Activated T-cell treated with anti-CD3 and anti-CD28 coated beads for 1 hour (primary cell): Measurements from ENCODE around the gene SMIM38.
A peak's percentile ranks its signal among the peaks of the same experiment; 100 is the strongest.
"Not testable (repeated sequence)": the region's sequence is repeated elsewhere in the genome, so short reads cannot be mapped to it uniquely, and the experiment has no call there.

Experiments
- DNase-seq: peaks from one replicate; pipeline ENCODE4 v3.0.0-alpha.2; 2020; ENCODE audit warnings: low read depth

Gene SMIM38

DNA sequence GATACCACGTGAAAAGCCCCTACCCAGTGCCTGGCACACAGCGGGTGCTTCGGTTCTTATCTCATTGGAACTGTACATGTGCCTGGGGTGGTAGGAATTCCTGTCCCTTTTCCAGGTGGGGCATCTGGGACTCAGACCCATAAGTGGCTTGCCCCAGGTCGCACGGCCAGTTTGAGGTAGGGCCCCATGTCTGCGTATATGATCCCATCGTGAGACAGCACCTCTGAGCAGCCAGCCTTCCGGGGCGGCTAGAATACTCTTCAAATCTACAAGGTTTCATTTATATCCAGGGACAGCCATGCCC lies 33.5 kb upstream of the SMIM38 start:
- no peak for DNase-seq

DNA sequence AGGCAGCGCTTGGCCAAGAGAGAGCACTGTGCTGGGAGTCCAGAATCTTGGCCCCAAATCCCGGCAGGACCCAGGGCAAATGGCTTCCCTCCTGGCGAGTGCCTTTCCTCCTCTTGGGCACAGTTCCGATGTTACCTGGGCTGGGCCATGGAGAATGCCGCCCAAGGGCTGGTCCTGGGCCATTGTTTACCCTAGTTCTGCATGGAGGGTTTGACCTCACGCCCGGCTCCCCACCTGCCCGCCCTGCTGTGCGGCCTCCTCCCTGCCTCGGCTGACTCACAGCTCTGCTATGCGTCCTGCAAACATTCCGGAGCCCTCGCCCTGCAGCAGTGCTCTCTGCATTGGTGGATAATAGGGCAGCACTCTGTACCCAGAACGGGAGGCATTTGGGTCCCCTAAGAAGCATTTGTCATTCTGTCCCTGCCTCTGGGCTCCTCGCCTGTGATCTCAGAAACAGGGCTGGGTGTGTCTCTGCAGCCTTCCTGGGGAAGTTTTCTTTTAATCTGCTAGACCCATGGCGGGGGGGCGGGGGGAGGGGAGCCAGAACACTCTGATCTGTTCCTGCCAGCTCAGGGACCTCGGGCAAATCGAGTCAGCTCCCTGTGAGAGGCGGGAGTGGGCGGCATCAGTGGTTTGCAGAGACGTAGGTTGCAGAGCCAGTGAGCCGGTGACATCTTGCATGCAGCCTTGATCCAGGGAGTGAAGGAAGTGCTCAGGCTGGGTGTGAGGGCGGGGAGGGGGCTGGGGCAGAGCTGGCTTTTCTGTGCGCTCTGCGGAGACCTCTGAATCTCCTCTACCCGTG lies 32.9 kb upstream of the SMIM38 start:
- peak; percentile 17 for DNase-seq

DNA sequence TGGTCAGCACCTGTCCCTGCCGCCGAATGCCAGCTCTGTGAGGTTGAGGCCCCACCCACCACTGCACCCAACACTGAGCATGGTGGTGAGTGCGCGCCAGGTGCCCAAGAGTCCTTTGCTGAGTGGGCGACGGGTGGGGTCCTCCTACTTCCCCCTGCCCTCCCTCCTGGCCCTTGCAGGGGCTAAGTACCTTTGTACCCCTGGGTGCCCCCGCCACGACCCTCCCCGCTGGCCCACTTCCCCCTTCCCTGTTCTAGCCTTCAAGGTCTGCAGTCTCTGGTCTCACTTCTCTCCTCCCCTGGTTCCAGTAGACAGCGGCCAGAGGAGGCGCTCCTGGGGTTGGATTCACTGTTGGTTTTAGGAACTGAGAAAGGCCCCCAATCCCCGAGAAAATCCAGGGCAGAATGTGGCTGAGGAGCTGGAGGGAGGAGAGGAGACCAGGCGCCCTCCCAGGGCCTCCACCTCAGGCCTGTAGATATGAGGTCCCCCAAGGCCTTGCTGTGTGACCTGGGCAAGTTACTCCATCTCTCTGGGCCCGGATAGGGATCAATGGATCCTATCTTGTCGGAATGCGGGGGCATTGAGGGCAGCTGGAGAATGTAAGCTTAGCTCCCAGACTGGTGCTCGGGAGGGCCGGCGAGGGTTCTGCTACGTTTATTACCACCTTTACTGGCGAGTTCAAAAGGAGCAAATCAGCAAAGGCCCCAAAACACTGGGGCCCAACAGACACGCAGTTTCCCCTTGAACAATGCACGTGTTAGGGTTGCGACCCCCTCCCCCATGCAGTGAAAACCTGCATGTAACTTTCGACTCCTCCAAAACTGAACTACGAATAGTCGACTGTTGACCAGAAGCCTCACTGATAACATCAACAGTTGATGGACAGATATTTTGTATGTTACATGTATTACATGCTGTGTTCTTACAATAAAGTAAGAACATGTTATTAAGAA lies 31.9 kb upstream of the SMIM38 start:
- no peak for DNase-seq

DNA sequence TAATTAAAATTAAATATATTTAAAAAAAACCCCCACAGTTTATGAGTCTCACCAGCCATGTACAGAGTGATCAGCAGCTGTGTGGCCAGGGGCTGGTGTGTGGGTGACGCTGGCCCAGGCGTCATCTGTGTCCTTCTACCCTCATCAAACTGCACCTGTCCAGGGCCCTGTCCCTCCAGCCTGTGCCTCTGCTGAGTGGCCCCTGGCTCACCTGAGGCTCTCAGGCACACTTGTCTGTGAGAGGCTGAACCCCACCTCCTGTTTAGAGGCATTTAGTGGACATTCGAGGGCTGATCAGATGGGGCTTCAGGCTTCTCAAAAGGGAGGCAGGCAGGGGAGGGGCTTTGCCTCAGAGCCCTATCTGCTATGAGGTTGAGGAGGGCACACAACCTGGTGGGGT lies 29.9 kb upstream of the SMIM38 start:
- DNase-seq: no peak

DNA sequence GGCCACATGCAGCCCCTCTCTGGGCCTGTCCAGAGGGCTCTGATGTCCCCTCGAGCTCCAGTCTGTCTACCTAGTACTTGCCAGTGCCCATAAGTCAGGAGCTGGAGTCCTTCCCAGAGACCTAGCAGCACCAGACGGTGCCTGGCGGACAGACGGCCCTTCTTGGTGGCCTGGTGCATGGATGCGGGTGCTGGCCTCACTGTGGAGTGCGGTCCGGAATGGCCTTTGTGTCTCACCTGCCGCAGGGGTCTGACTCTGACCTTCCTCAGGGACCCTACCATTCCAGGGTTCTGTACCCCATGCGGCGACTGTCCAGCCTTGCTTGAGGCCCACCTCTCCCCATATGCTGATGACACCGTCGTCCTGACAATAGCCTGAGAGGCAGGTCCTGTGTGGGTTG lies 29.4 kb upstream of the SMIM38 start:
- DNase-seq: no peak

DNA sequence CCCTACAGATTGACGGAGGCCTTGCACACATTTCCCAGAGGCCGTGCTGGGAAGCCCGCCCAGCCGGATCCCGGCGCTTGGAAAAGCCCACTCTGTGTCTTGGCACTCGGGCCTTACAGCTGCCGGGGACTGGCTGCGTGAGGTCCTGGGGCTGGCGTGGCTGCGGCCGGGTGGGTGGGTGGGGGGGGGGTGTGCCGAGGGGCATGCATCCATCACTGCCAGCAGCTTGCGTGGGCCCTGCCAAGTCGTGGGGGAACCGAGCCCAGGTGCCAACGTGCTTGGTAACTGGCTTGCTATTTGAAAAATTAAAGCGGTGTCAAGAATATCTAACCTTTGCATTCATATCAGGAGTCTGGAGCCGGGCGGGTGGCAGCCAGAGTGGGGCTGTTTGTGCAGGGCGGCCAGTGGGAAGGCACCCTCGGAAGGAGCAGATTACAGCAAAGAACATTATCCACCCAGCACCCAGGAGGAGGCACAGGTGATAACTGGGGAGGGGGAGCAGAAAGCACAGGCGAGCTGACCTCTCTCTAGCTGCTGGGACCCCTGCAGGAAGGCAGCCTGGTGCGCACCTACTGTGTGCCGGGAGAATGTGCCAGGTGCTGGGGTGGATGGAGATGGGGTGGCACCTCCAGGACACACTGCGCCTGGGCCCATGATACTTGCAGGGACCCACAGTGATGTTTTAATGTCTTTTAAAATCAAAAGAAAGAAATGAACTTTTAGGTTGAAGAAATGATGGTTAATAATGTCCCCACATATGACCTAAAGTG lies 28.5 kb upstream of the SMIM38 start:
- DNase-seq: no peak

DNA sequence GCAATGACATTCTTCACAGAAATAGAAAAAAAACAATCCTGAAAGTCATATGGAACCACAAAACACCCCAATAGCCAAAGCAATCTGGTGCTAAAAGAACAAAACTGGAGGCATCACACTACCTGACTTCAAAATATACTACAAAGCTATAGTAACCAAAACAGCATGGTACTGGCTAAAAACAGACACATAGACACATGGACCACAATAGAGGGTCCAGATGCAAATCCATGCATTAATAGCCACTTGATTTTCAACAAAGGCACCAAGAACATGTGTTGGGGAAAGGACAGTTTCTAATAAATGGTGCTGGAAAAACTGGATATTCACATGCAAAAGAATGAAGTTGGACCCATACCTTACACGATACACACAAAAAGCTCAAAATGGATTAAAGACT lies 27.9 kb upstream of the SMIM38 start:
- DNase-seq: no peak

DNA sequence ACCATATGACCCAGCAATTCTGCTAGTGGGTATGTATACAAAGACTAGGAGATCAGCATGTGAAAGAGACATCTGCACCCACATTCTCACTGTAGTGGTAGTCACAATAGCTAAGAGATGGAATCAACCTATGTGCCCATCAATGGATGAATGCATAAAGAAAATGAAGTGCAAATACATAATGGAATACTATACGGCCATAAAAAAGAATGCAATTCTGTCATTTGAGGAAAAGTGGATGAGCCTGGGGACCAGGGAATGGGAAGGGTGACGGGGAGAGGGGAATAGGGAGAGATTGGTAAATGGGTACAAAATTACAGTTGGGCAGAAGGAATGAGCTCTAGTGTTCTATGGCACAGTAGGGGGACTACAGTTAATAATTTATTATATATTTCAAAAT lies 26.7 kb upstream of the SMIM38 start:
- DNase-seq: no peak

DNA sequence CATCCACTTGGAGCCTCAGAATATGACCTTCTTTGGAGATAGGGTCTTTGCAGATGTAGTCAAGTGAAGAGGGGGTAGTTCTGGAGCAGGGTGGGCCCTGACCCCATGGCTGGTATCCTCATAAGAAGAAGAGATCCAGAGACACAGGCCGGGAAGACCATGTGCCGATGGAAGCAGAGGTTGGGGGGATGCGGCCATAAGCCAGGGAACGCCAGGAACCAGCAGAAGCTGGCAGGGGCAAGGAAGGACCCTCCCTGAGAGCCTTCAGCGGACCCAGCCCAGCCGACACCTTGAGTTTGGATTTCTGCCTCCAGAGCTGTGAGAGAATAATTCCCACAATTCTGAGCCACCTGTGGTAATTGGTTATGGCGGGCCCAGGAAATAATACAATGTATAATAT lies 26.1 kb upstream of the SMIM38 start:
- DNase-seq: no peak

DNA sequence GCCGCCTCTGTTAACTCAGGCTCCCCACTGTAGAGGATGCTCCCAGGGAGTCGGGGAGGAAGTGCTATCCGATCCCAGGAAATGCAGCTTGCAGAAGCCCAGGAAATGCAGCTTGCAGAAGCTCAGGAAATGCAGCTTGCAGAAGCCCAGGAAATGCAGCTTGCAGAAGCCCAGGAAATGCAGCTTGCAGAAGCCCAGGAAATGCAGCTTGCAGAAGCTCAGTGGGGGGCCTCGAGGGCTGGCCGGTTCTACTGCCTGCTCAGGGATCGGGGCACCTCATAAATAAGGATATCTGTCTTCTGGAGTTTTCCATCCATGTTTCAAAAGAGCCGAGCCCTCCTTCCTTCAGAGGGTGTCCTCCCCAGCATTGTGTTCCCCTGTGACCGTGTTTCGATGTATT lies 25.1 kb upstream of the SMIM38 start:
- DNase-seq: no peak

DNA sequence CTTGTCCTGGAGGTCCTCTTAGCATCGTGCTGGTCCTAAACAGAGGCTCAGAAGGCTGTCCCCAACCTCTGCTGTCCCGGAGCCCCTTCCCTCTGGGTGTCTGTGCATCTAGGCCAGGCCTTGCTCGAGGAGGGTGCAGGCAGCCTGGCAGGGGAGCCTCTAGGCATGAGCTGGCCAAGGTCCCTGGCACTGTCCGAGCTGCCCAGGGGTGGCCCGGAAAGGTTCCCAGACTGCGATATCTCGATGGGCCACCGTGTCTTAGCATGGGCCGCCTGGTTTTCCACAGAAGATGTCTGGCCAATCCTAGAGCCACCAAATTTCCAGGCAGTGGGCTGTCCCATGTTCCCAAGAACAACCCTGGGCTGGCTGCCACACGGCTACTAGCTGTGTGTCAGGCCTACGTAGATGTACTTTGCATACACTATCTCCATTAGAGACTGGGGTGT lies 24.6 kb upstream of the SMIM38 start:
- no peak for DNase-seq

DNA sequence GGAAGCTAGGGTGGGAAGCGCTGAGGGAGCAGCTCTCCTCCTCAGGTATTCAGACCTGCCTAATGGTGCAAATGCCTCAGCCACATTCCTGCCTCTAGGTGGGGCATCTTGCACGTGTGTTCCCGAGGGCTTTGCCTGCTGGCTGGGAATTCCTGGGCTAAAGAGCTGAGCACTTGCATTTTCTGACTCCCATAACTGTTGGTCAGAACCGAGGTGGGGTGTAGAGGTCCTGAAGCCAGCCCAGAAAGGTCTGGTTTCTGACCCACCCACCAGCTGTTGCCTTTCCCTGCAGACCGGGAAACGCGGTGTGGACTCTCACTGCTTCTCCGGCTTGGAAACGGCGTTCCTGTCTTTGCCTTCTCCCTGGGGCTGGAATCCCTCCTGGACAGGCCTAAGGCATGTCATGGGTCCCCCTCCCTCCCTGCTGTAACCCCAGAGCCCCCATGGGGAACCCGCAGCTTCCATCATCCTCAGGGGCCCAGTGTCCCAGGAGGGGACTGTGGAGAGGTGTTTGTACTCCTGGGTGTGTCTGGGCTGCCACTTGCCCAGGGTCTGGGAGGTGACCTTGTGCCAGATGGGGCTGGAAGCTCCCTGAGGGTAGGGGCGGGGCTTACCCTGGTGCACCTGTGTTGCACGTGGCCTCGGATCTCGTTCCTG lies 24.0 kb upstream of the SMIM38 start:
- no peak for DNase-seq

DNA sequence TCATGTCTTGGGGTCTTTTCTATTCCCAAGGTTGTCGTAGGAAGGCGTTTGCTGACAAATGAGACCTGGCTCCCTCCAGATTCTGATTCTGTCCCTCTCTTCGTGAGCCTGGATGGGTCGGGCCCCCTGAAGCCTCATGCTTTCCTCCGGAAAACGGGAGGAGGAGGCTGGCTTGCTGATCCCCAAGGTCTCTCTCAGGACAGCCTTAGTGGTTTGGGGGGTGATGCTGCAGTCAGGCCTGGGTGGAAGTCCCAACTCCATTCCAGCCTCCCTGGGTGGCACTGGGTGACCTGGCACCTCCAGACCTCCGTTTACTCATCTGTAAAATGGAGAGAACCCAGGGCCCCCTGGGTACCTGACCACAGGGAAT lies 23.4 kb upstream of the SMIM38 start:
- DNase-seq: no peak

DNA sequence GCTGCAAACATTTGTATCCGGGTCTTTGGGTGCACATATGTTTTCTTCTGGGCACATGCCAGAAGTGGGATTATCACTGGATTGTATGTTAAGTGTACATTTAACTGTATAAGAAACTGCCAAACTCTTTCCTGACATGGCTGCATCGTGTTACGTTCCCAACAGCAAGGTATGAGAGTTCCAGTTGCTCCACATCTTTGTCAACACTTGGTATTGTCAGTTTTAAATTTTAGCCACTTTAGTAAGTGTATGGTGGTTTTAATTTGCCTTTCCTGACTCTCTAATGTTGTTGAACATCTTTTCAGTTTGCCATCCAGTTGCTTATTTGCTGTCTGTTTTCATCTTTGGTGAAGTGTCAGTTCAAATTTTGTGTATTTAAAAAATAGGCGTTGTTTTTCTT lies 22.5 kb upstream of the SMIM38 start:
- no peak for DNase-seq

DNA sequence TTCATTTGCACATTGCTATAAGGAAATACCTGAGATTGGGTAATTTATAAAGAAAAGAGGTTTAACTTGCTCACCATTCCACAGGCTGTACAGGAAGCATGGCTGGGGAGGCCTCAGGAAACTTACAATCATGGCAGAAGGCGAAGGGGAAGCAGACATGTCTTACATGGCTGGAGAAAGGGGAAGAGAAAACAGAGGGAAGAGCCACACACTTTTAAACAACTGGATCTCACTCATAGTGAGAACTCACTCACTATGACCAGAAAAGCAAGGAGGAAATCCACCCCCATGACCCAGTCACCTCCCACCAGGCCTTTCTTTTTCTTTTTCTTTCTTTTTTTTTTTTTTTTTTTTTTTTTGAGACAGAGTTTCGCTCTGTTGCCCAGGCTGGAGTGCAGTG lies 21.6 kb upstream of the SMIM38 start:
- not testable (repeated sequence) for DNase-seq

DNA sequence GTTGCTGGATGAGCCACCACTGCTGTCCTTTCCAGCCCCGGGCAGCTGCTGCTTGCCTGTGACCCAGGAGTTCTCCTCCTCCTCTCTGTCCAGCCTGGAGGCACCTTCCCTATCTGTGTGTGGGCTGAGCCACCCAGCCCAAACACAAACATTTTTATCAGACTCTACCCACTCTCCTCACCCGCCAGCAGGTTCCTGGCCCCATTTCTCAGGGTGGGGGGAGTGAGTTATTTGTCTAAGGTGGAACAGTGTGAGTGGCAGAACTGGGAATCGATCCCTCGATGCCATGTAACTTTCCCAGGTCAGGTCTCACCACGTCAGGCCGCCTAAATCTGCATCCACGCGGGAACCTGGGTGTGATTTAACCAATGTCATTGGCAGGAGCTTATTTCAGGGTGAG lies 20.8 kb upstream of the SMIM38 start:
- DNase-seq: no peak

DNA sequence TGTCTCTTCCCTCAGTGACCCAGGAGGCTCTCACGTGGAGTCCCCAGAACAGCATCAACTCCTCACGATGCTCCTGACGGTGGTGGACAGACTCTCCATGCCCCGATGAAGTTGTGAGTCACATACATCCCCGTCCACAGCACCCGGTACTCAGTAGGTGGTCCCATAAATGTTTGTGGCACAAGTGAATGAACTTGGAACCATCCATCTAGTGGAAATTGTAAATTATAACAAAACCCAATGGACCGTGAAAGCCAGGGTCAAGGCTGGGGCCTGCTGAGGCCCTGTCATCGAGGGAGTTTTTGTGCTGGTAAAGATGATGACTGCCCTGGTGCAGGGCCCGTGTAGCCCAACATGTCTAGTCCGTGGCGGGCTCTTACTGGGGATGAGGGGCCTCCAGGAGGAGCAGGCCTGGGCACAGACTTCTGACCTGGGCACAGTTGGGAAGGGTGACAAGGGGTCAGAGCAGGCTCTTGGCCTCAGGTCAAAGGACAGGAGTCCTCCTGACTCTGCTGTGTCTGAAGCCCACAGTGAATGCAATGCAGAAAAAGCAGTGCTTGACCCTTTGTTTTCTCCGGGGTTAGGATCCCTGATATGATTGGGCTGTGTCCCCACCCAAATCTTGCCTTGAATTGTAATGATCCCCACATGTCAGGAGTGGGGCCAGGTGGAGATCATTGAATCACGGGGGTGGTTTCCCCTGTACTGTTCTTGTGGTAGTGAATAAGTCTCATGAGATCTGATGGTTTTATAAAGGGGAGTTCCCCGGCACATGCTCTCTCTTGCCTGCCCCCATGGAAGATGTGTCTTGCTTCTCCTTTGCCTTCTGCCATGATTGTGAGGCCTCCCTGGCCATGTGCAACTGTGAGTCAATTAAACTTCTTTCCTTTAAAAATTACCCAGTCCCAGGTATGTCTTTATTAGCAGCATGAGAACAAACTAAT lies 20.0 kb upstream of the SMIM38 start:
- DNase-seq: no peak

DNA sequence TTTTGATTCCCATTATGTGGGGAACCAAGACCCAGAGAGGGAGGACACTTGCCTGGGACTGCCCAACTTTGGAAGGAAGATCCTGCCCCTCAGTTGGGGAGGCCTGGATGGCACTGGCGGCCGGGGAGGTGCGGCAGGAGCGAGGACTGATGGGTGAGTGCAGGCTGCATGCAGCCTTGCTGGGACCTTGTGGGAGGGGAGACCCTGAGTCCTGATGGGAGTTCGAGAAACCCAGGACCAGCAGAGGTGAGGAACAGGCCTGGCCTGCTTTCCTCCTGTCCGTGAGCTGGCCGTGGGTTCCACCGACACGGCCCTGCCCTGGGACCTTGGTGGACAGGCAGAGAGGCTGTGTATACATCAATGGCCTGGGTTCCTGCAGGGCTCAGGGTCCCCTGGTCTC lies 19.3 kb upstream of the SMIM38 start:
- DNase-seq: no peak

DNA sequence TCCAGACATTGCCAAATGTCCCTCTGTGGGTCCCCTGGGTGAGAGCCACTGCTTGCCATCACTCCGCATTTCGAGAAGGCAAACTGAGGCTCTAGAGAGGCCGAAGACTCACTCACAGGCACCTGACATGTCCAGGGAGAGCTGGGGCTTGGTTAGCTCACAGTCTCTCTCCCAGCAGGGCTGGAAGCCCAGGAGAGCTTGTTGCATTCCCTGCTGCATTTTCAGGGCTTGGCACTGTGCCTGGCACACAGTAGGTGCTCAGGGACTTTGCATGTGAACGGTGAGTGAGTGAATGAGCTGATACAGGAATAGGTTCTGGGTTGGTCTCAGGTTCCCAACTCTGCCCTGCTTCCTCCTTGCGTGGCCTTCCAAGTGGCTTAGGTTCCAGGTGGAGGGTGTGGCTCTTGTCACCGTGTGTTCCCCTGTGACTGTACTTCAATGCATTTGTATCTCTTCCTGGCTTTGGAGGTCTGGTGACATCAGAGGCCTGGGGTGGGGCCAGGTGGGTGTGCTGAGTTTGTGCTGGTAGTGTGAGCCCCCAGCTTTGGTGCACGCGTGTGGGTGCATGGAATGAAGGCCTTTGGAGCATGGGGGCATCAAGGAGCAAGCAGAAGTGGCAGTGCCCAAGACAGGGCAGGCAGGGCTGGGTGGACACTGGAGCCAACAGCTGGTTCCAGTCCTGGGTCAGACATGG lies 18.4 kb upstream of the SMIM38 start:
- DNase-seq: no peak

DNA sequence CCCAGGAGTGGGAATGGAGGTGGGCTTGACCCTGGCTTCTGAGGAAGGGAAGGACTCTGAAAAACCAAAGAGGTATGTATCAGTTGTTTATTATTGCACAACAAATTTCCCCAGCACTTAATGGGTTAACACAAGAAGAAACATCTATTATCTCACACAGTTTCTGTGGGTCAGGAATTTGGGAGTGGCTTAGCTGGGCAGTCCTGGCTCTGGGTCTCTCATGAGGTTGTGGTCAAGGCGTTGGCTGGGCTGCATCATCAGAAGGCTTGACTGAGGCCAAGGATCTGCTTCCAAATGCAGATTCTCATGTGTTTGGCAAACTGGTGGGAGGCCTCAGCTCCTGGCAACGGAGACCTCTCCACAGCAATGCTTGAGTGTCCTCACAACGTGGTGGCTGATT lies 17.5 kb upstream of the SMIM38 start:
- no peak for DNase-seq
